GM12874 (cell line): Measurements from ENCODE around the gene OR5AU1.

ENCODE experiments used
- CTCF ChIP-seq: IDR thresholded peaks from 2 replicates; pipeline ENCODE4 v1.5.1; 2011; ENCODE audit warnings: low read depth, mild to moderate bottlenecking, control low read depth, low read length, moderate library complexity; ENCODE audit not compliant: insufficient read depth

OR5AU1 gene

GRCh38 chr14:21200752-21201461, 45.0 kb upstream of the OR5AU1 start:
- no peak for TF ChIP-seq CTCF

GRCh38 chr14:21199611-21200560, 44.0 kb upstream of the OR5AU1 start:
- TF ChIP-seq CTCF, result no peak

DNA sequence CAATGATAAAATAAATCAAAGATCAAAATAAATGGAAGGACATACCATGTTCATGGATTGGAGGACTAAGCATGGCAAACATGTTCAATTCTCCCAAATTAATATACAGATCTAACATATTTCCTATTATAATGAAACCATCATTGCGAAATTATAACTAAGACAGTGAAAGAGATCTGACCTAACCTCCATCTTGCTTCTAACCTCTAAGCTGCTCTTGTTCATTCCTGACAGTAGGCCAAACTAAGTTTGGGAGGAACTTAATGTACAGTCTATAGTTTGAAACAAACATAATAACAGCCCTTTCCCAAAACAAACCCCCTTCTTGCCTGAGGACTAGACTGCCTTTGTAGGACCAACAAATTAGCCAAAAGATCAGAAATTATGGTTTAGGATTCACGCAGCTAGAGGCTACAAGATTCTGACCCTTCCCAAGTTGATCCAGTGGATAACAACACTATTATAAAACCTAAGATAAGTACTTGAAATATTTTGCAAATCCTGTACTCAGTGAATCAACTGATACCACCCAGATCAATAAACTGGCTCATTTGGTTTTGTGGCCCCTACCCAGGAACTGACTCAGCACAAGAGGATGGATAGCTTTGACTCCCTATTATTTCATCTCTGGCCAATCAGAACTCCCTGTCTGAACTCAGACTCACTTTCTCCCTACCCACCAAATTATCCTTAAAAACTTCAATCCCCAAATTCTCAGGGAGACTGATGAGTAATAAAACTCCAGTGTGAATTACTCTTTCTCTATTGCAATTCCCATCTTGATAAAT, 41.7 kb upstream of the OR5AU1 start:
- TF ChIP-seq CTCF, result no peak

- no peak for TF ChIP-seq CTCF
Observed at GRCh38 chr14:21194597-21194996, 38.7 kb upstream of the OR5AU1 start.

DNA sequence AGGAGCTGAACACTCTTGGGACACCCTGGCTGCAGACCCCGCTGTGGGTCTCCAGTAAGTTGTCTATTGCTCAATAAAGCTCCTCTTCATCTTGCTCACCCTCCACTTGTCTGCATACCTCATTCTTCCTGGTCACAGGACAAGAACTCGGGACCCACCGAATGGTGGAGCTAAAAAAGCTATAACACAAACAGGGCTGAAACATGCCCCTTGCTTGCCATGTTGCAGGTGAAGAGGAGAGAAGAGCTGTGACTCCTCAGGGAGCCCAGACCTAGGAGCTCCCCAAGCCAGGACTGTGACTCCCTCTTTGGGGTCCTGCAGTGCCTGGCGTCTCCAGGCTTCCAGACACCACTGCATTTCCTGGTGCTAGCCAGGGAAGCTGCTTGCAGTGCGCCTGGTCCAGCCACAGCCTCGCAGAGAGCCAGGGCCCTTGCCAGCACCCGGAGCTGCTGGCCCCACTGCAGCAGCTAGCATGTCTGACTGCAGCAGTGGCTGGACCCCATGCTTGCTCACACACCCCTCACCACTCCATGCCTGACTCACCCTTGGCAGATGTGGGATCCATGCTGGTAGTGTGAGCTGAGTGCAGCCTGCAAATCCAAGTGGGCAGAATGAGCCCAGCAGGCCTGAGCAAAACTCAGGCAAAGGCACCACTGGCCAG, 37.1 kb upstream of the OR5AU1 start:
- no peak for TF ChIP-seq CTCF

DNA sequence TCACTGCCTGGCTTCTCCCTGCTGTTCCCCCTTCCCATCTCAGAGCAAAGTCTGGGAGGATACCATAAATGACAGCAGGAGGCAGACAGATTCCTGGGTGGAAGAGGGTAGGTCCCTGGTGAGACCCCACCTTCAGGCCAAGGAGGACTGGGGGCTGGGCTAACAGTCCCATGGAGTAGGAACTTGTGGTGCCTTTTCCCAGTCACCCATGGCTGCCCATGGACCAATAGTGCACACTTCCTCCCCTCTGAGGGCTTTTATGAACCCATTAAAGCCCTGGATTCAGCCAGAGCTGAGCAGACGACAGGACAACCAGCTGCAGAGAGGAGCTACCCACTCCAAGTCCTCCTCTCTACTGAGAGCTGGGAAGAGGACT, 36.6 kb upstream of the OR5AU1 start:
- TF ChIP-seq CTCF, result no peak
